Right ventricle myocardium inferior (tissue), 1 donor: ENCODE measurements around the gene TRAT1. TPM values are rescaled to one million over a fixed set of nuclear protein-coding genes. Genes with fewer than 3 reads are reported as not detected.
"Not testable (repeated sequence)": the region's sequence is repeated elsewhere in the genome, so short reads cannot be mapped to it uniquely, and the experiment has no call there.

ENCODE experiments used
- ATAC-seq: fragments of 200-7000 bp; cut with Tn5 transposase; one replicate; pipeline ENCODE4 v1.9.1; 2020; ENCODE audit warnings: mild to moderate bottlenecking, moderate library complexity
- DNase-seq: peaks from one replicate; pipeline ENCODE4 v3.0.0; 2021; ENCODE audit errors: missing footprints
- intact Hi-C: fragments of 100-400 bp; cut with DNase I; formaldehyde crosslinking; loops from one replicate; pipeline ENCODE4 v1.11.0; 2022
- long read RNA-seq: library from polyadenylated mRNA; unstranded; transcript quantifications from one replicate; pipeline ENCODE4 v2.0.0, GENCODE V29; 2021
- total RNA-seq: library from RNA; stranded (reverse); fragmentation: NEBNext Ultra II Directional; extraction: Animal tissue kit (Norgen Biotek cat#: 25700); gene quantifications from one replicate; pipeline ENCODE4 v1.2.1, GENCODE V29; 2021
- donor health status: DM: no; HTN: yes; CAD: no; lungs with severe emphysema.

The TRAT1 gene, protein sequence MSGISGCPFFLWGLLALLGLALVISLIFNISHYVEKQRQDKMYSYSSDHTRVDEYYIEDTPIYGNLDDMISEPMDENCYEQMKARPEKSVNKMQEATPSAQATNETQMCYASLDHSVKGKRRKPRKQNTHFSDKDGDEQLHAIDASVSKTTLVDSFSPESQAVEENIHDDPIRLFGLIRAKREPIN
- not detected for total RNA-seq
- long read RNA-seq, result 0 reads

DNA sequence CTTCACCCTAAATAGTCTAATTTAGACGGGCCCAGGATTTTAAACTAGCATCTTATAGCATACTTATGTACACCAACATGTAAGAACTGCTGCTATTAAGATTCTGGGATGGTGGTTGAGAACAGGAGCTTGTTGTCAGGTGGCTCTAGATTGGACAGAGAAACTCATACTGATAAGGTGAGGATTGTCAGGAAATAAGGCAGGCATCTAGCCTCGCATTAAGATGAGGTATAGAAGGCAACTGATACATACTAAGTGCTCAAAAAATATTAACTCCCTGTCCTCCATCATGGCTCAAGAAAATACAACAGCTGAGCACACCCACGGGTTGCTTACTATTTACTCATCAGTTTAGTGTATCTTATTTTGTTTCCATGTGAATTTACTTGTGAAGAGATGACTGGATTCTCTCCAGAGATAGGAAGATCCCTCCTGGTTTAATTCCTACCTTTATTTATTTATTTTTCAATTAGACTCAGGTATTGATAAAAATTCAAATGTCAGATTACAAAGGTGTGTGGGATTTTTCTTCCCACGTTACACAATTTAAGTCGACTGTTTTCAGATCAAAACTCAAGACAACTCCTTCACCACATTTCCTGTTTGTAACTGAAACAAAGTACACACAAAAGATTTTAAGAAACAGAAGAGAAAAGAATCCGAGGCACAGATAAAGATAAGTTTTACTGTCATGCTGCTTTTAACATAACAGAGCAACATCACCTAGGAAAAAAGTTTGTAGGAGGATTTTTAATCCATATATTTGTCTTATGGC, at the start of gene TRAT1:
Gene TRAT1 (plus strand): TSS at position 664 of the 775 bp plus-strand sequence. CDS start 142 bp downstream, outside the sequence.
- DNase-seq (no peak), ATAC-seq (no peak)
- intact Hi-C loops, result no loop called here

DNA sequence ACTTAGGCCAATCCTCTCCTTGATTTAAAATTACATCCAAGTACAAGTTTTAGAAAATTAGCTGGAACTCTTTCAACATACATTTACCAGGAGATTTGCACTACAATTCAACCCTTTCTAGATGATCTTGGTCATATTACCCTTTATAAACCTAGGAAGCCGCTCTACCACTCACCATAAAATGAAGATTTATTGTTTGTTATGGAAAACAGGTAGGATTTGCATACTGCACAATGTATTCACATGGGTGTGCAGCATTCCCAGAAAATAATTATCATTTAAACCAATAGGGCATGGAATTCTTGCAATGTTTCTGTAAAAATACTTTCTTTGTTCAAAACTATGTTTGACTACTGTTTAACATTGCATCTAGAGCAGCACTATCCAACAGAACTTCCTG, 46.9 kb upstream of the TRAT1 start:
- DNase-seq (no peak), ATAC-seq (no peak)
- intact Hi-C loops, result no loop called here

DNA sequence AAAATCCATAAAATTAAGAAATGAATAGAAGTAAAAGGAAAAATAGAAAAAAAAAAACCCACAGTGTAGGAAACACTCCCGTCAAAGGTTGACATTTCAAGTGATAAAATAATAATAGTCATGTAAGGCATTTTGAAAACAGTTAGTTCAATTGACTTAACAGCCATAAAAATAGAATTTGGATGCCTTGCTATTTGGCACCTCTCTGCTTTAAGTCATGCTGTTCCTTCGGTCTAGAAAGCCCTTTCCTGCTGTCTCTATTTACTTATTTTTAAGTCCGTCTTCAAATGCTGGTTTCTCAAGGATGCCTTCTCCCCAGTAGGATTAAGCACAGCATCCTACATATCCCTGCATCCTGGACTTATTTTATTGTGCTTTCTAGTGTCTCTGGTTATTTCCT, 43.1 kb upstream of the TRAT1 start:
- intact Hi-C loops, result no loop called here

DNA sequence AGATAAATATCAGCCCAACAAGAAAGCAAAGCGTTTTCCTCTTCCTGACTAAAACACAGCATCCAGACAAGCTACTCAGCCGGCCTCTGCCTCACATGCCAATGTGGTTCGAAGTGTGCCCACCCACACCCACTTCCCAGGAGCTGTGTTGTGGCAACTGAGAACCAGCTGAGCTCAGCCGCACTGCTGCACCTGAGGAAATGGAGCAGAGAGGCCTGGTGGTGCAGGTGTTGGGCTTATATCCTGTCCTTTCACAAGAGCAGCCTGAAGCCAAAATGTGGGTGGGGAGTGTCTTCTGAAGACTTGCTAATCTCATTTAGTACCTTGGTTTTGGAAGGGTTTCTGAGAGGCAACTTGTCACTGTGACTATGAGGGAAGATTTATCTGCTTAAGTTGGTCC, 42.4 kb upstream of the TRAT1 start:
- ATAC-seq (no peak), DNase-seq (no peak)
- intact Hi-C loops, result no loop called here

More for the DNA sequence above, 43.1 kb upstream of the TRAT1 start:
- no peak for ATAC-seq
- no peak for DNase-seq

DNA sequence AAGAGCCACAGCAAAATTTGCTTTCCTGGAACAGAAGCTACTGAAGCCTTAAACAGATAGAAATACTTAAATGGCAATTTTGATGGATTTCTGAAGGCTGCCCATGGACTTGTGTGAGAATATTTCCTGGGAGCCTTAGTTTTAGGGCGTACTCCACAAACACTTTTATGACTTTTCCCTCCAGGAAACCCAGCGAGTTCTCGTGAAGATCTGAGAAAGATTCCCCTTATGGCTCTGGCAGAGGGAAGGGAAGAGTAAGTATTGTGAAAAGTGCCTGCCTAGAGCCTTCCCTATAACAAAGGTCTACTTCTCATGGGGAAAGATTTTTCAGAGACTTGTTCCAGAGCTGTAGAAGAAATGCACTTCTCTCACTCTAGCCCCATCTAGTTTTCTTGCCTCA, 31.1 kb upstream of the TRAT1 start:
- intact Hi-C loops, result no loop called here
- no peak for DNase-seq
- no peak for ATAC-seq

DNA sequence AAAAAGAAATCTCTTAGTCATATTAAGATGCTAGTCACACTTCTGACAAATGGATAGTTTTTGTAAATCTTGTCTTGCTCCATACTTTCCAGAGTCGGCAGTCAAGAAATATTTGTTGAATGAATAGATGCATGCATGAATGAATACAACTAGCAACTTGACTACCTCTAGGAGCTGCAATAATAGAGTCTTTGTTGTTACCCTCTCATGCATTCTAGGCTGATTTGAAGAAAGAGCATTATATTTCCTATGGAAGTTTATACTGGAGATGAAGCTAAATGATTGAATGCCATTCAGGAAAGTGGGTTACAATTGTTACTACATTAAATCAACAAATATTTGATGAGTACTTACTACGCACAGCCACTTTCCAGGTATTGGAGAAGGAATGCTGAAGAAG, 18.1 kb upstream of the TRAT1 start:
- intact Hi-C loops, result no loop called here
- no peak for DNase-seq
- no peak for ATAC-seq

DNA sequence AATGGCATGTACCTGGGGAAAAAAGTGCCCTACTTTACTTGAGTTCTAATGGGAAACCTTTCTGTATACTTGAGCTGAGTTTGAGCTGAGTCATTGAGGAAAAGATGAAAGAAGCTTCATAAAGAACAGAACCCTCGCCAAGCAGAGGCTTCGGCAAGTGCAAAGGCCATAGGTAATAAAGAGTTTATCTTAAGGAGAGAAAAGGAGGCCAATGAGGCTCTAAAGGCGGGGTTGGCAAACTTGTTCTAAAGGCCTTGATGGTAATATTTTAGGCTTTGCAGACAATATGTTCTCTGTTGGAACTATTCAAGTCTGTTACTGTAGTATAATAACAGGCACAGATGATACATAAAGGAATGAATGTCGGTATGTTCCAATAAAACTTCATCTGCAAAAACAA, 17.6 kb upstream of the TRAT1 start:
- intact Hi-C loops, result no loop called here
- ATAC-seq (no peak), DNase-seq (no peak)

DNA sequence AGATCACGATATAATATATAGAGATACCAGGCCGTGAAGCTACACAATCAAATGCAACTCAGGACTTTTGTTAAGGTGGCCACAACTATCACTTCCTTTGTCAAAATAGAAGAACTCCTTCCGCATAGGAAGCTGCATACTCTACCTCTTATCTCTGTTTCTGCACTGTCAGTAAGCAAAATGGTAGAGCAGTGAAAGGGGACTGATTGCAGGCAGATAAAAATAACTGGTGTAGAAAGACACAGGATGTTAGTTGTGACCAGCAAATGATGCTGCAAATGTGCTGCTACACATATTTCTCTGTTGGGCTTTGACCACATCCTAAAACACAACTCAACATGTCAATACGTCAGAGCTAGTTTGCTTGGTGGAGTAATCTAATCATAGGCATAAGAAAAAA, 16.3 kb upstream of the TRAT1 start:
- intact Hi-C loops, result no loop called here
- ATAC-seq (no peak), DNase-seq (no peak)

DNA sequence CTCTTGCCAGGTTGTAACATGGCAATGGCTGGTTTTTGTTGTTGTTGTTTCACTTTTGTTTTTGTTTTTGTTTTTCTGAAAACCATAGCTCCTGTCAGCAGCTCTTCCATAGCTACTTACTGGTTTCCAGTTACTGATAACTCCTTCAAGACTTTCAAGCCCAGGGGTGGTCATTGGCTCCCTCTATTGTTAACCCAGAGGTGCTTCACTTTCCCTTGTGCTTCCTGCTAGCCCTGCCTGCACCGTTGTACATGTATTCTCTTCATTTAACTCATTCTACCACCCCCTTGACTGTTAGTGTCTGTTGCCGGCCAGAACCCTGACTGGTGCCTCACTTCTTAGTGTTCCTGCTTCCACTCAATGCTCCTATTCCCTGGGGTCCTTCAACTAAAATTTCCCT, 4.2 kb upstream of the TRAT1 start:
- DNase-seq, result no peak
- no peak for ATAC-seq
- intact Hi-C loops, result no loop called here

DNA sequence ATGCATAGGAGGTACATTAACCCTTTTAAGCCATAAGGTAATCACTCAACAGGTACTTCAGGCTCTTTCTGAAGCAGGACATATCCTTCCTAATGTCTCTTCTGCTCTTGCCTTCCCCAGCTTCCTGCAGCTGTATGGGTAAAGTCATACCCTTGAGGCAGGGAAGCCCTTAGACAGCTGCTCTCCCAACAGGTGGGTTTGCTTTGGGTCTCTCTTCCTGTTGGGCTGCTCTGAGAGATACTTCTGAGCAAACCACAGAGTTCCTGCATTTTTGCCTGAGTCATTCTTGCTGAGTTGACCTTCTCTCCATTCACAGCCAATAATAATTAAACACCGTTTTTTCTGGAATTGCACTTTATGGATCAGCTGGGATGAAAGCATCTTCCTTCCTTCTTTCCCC, 2.0 kb upstream of the TRAT1 start:
- intact Hi-C loops, result no loop called here
- DNase-seq, result no peak
- no peak for ATAC-seq

DNA sequence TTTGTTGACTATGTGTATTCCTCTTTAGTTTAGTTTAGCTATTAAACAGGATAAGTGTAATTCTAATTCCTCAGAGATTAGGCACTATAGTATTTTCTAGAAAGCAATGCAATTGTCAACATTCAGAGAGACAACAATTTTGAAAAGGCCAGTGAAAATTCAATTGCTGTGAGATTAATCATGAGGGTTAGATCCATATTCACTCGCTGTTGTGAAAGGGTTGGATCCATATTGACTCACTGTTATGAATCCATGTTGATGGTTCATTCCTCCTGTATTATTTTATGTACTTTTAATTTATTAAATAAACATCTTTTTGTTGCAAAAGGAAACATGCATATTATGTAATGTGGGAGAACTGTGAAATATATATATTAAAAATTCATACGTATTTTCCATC, 641 bp downstream of the TRAT1 start:
- intact Hi-C loops, result no loop called here
- ATAC-seq (no peak), DNase-seq (no peak)

DNA sequence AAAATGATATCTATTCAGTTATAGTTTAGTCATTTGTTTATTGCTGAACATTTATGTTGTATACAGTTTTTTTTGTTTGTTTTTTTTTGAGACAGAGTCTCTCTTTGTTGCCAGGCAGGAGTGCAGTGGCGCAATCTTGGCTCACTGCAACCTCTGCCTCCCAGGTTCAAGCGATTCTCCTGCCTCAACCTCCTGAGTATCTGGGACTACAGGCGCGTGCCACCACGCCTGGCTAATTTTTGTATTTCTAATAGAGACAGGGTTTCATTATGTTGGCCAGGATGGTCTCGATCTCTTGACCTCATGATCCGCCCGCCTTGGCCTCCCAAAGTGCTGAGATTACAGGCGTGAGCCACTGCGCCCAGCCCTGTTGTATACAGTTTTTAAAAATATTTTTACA, 1.2 kb downstream of the TRAT1 start:
- DNase-seq, ATAC-seq, intact Hi-C loops: not testable (repeated sequence)

DNA sequence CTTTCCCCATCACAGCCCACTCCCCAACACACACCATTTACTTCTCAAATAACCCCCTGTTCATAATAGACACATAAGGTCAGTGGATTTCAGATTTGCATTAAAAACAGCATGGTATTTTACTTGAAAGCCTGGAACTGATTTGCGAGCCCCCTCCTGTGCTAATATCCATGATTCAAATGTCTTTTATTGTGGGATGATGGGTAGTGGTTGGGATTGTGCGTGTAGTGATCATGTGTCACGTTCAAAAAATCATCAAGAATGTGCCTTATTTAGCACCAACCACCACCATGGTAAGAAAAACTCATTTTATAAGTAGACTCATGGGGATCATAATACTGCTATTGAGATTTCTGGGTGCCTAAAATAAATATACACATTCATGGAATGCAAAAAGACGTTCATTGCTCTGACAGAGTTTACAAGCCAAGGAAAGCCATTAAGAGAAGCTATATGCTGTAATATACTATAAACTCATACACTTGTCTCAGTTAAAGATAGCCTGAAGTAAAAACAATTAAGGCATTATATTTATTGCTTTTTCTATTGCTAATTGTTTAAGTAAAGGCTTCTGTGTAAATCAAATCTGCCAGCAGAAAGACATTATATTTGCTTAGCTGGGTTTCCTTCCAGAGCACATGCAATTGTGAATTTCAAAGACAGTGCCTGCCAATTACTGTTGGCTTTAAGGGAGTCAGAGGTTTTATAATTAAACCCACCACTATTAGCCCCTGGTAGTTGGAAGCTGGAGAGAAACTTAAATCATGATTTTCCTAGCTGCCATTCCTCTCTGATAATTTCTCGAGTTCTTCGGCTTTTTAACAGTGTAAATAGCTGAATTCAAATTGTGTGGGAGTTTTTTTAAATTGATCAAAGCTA, 4.0 kb downstream of the TRAT1 start:
- DNase-seq (no peak), ATAC-seq (no peak)
- intact Hi-C loops, result no loop called here

DNA sequence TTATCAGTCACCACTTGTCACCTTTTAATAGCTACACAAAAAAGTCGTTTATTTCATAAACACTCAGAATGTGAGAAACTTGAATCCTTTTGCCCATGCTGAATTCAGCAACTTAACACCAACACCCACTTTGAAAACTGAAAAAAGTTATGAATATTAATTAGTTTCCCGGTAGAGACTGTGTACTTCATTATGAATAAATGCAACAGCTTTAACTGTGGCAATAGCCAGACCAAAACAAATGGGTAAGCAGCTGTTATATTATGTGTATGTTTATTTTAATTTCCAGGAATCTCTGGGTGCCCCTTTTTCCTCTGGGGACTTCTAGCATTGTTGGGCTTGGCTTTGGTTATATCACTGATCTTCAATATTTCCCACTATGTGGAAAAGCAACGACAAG, 7.8 kb downstream of the TRAT1 start:
- DNase-seq (no peak), ATAC-seq (no peak)
- intact Hi-C loops, result no loop called here

DNA sequence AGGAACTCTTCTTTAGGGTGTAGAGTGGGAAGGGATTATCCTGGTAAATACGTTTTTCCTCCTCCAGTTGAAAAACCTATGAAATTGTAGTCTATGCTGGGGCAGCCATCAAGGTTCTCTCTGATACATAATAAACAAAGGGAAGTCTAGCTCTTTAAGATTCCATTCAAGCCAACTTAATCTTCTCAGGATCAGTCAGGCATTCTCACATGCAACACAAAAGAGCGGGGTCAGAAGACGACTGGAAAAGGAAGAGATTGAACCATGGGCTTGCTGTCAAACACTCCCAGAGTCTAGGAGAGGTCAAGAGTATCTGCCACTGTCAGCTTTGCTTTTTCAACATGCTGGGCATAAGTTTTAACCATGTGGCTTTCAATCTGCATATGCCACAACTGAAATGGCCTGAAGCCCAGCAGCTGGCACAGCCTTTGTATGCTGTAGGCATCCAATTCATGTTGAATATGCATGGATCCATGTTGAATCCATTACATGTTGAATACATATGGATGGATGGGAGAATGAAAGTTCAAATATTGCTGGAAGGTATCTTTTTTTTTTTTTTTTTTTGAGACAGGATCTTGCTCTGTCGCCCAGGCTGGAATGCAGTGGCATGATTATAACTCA, 8.5 kb downstream of the TRAT1 start:
- DNase-seq, result no peak
- no peak for ATAC-seq
- intact Hi-C loops, result no loop called here

DNA sequence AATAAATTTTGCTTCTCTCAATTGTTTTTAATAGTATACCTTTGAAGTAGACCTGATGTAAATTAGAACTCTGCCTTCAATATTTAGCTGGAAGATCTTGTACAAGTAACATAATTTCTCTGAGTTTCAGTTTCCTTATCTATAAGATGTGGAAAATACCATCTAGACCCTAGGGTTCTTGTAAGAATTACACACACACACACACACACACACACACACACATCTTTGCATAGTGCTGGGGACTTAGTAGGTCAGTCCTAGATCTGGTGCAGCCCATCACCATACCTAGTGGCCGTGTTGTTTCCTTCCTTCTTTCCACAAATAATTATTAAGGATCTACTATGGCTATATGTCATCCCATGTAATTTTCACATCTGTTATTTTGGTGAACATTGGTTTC, 11.0 kb downstream of the TRAT1 start:
- intact Hi-C loops, result no loop called here
- no peak for ATAC-seq
- no peak for DNase-seq

DNA sequence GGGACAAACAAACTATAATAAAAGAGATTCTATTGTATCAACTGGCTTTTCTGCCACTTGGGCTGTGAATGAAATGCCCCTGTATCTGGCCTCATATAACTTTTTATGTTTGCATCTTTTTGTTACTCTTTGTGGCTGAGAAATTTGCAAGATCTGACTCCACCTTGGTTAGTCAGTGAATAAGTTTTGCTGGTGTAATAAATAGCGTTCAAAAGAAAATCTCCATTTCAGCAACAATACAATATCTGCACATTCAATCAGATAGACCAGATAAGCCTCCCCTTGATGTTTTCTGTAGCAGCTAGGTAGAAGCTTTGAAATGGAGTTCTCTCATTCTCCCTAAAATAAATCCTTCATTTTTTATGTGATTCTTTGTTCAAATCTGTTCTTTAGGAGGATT, 12.0 kb downstream of the TRAT1 start:
- intact Hi-C loops, result no loop called here
- ATAC-seq (no peak), DNase-seq (no peak)

DNA sequence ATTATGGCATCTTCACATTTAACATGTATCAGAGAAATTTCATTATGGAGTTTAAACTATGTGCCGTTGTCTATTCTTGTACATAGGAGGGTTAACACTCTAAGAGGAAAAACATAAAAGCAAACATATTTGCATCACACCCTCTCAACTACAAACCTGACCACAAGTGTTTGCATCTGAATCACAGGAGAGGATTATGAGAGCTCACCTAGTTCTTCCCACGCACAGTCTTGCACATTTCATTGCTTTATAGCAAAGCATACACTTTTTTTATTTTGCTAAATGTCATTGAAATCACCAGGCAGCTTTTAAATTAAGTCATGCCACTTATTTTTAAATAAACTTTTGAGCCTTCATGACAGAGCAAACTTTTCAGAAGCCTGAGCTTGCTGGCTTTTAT, 12.5 kb downstream of the TRAT1 start:
- DNase-seq, result no peak
- ATAC-seq, result no peak
- intact Hi-C loops, result no loop called here

DNA sequence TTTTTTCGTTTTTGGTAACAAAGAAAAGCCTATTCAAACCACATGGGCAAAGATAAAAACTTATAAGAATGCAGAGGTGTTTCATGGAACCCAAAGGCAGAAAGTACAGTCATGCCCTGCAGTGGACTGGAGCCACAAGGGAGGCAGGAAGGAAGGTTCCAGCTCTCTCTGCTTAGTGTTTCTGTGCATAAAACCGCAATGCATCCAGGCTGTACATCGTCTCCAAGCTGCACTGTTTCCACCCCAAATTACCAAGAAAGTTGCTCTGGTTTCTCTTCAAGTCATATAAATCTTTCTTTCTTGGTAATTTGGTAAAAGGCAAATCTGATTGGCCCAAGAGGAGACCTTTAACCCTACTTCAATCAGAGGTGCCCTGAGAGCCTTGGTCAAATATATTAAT, 15.8 kb downstream of the TRAT1 start:
- intact Hi-C loops, result no loop called here
- no peak for ATAC-seq
- DNase-seq, result no peak
